PC-9 (cell line): ENCODE data around the gene SIRT2. TPM values are rescaled to one million over a fixed set of nuclear protein-coding genes. Genes with fewer than 3 reads are reported as not detected.

Experiments used
- BruUV-seq: library from RNA; stranded (reverse); fragments of 400-500 nt; replicated peaks from 2 replicates; lab custom pipeline; 2021; lab: Mats Ljungman, UMichigan
- CTCF ChIA-PET: fragments of 300-600 bp; sonication (Branson Sonifier 250); formaldehyde crosslinking; loops from one replicate; lab custom pipeline; 2022; ENCODE audit warnings: antibody characterized with exemption; lab: Charles Lee
- POLR2A ChIA-PET: fragments of 300-600 bp; sonication (Branson Sonifier 250); formaldehyde crosslinking; loops from one replicate; lab custom pipeline; 2022; ENCODE audit warnings: antibody characterized with exemption; ENCODE audit not compliant: unreplicated experiment; lab: Charles Lee
- DNase-seq, 2 experiments: peaks; one replicate each; pipeline versions ENCODE4 v3.0.0 to v3.0.0-alpha.2; 2015 to 2022; ENCODE audit warnings: mixed read lengths in 1 of 2
- H2AFZ ChIP-seq: fragments of 200-600 bp; sonication (generic); 2 replicates; pipeline ENCODE4 v1.8.1; 2017; ENCODE audit warnings: antibody characterized with exemption
- H3F3A ChIP-seq: fragments of 200-600 bp; sonication (generic); 2 replicates; pipeline ENCODE4 v1.8.1; 2017; ENCODE audit warnings: antibody characterized with exemption, mild to moderate bottlenecking, low read depth; ENCODE audit not compliant: insufficient read depth
- H3K27ac ChIP-seq: fragments of 200-600 bp; sonication (generic); 2 replicates; pipeline ENCODE4 v1.6.1; 2016; ENCODE audit warnings: mixed run types
- H3K27me3 ChIP-seq: fragments of 200-600 bp; sonication (generic); 2 replicates; pipeline ENCODE4 v1.6.1; 2016; ENCODE audit warnings: low read depth, mixed run types; ENCODE audit not compliant: insufficient read depth
- H3K36me3 ChIP-seq: fragments of 200-600 bp; sonication (generic); 2 replicates; pipeline ENCODE4 v1.6.1; 2016; ENCODE audit warnings: low read depth, mixed run types
- H3K4me1 ChIP-seq: fragments of 200-600 bp; sonication (generic); replicated peaks from 2 replicates; pipeline ENCODE4 v1.6.1; 2016; ENCODE audit warnings: mixed run types; ENCODE audit not compliant: insufficient read depth
- H3K4me2 ChIP-seq: fragments of 200-600 bp; sonication (generic); 2 replicates; pipeline ENCODE4 v1.6.1; 2017; ENCODE audit warnings: mixed run types
- H3K4me3 ChIP-seq: fragments of 200-600 bp; sonication (generic); 2 replicates; pipeline ENCODE4 v1.6.1; 2016; ENCODE audit warnings: mixed run types
- H3K79me2 ChIP-seq: fragments of 200-600 bp; sonication (generic); 2 replicates; pipeline ENCODE4 v1.6.1; 2017; ENCODE audit warnings: low read depth, mixed run types
- H3K9me2 ChIP-seq: fragments of 200-600 bp; sonication (generic); 2 replicates; pipeline ENCODE4 v1.8.1; 2017; ENCODE audit warnings: mild to moderate bottlenecking; ENCODE audit not compliant: insufficient read depth
- H3K9me3 ChIP-seq: fragments of 200-600 bp; sonication (generic); 2 replicates; pipeline ENCODE4 v1.8.1; 2016; ENCODE audit warnings: low read depth; ENCODE audit not compliant: insufficient read depth
- H4K20me1 ChIP-seq: fragments of 200-600 bp; sonication (generic); 2 replicates; pipeline ENCODE4 v1.8.1; 2017; ENCODE audit not compliant: insufficient read depth
- CTCF ChIP-seq: fragments of 200-600 bp; sonication (generic); conservative IDR thresholded peaks from 2 replicates; pipeline ENCODE4 v1.6.1; 2017; ENCODE audit warnings: mixed run types, antibody characterized with exemption, mild to moderate bottlenecking, moderate library complexity
- EZH2 ChIP-seq: fragments of 200-600 bp; sonication (generic); IDR thresholded peaks from 2 replicates; pipeline ENCODE4 v1.8.0; 2017; ENCODE audit warnings: antibody characterized with exemption, low read depth
- intact Hi-C: fragments of 100-400 bp; cut with micrococcal nuclease; formaldehyde crosslinking; loops from one replicate; pipeline ENCODE4 v1.10.0; 2022; ENCODE audit not compliant: unreplicated experiment
- total RNA-seq: library from RNA; stranded (reverse); gene quantifications from 2 replicates; pipeline ENCODE4 v1.2.3, GENCODE V29; 2021

SIRT2 gene
- total RNA-seq, 1 experiment from 2014 or later: 32.9 TPM

GRCh38 chr19:38834104-38834490 lies 65.3 kb downstream of the SIRT2 start:
- Histone ChIP-seq H3K9me2 (no peaks in the 10 kb centered on the region), H3K36me3 (peaks cover 22% of the 10 kb centered on the region), H3K4me1 (peaks cover 83% of the 10 kb centered on the region), H3K27ac (peak overlapping the region; percentile 98; the same call in 1 of the 2 replicates), H4K20me1 (no peaks in the 10 kb centered on the region), H3K4me3 (no peak overlapping the region), H2AFZ (no peak overlapping the region), H3K4me2 (no peak overlapping the region), H3K27me3 (no peaks in the 10 kb centered on the region), H3K9me3 (no peaks in the 10 kb centered on the region), H3F3A (peaks cover 83% of the 10 kb centered on the region), H3K79me2 (peaks cover 30% of the 10 kb centered on the region)
- intact Hi-C loops: loop anchor here (5.0 to 10.0 kb wide), 3 partner anchors 37 to 429 kb away; partner anchors contain the start of genes FAM98C and FBXO27
- ChIA-PET CTCF (no interaction called here), POLR2A (interaction anchor here (0.7 kb wide), 1 partner anchor 29 kb away, joined by 12 read pairs; no protein-coding TSS in a partner anchor)
- TF ChIP-seq CTCF: no peak
- TF ChIP-seq EZH2: no peak
- no TSS peak for BruUV-seq
- DNase-seq: no peak

- peak overlapping the region; percentile 78; the same call in 1 of the 2 replicates for H3K4me2 ChIP-seq
- BruUV-seq: no TSS peak
- POLR2A ChIA-PET: interaction anchor here (0.7 kb wide), 1 partner anchor 199 kb away, joined by 4 read pairs; no protein-coding TSS in a partner anchor
- peaks cover 86% of the 10 kb centered on the region for H3K4me1 ChIP-seq
- H3K9me3 ChIP-seq: no peaks in the 10 kb centered on the region
- H3K79me2 ChIP-seq: peaks cover 30% of the 10 kb centered on the region
- H3K36me3 ChIP-seq: peaks cover 21% of the 10 kb centered on the region
- H3K27me3 ChIP-seq: no peaks in the 10 kb centered on the region
- CTCF ChIA-PET: interaction anchor here (0.6 to 0.7 kb wide), 2 partner anchors 109 to 116 kb away, joined by 5 to 6 read pairs; no protein-coding TSS in a partner anchor
- H2AFZ ChIP-seq: no peak overlapping the region
- TF ChIP-seq EZH2 (no peak), CTCF (no peak)
- H3K27ac ChIP-seq: peak overlapping the region; percentile 98
- no peak overlapping the region for H3K4me3 ChIP-seq
- H4K20me1 ChIP-seq: no peaks in the 10 kb centered on the region
- peaks cover 79% of the 10 kb centered on the region for H3F3A ChIP-seq
- no peaks in the 10 kb centered on the region for H3K9me2 ChIP-seq
- intact Hi-C loops: loop anchor here (5.0 to 10.0 kb wide), 3 partner anchors 36 to 428 kb away; partner anchors contain the start of genes FAM98C and FBXO27
- DNase-seq: no peak
These were observed 66.4 kb downstream of the SIRT2 start for GRCh38 chr19:38833092-38833425.

- peaks cover 60% of the 10 kb centered on the region for H3F3A ChIP-seq
- POLR2A ChIA-PET: interaction anchor here (0.5 to 1.4 kb wide), 12 partner anchors 38 to 564 kb away, joined by 3 to 22 read pairs (median 7); partner anchors contain the start of genes ACTN4 and EIF3K
- intact Hi-C loops: loop anchor here (1.0 to 10.0 kb wide), 9 partner anchors 20 to 572 kb away; partner anchors contain the start of genes FAM98C, FBXO27, MRPS12 and SARS2
- TF ChIP-seq CTCF: no peak
- no peak for TF ChIP-seq EZH2
- H3K27me3 ChIP-seq: no peaks in the 10 kb centered on the region
- H3K9me3 ChIP-seq: no peaks in the 10 kb centered on the region
- CTCF ChIA-PET: interaction anchor here (0.5 to 0.7 kb wide), 3 partner anchors 24 to 187 kb away, joined by 3 to 6 read pairs (median 3); no protein-coding TSS in a partner anchor
- peaks cover 67% of the 10 kb centered on the region for H3K4me1 ChIP-seq
- peak overlapping the region; percentile 60 for H3K4me3 ChIP-seq
- peak; percentile 96 to 100 for DNase-seq
- H4K20me1 ChIP-seq: no peaks in the 10 kb centered on the region
- H3K9me2 ChIP-seq: no peaks in the 10 kb centered on the region
- TSS peak; percentile 43 for BruUV-seq
- peak overlapping the region; percentile 98 for H3K27ac ChIP-seq
- peak overlapping the region; percentile 78 for H3K4me2 ChIP-seq
- peaks cover 20% of the 10 kb centered on the region for H3K79me2 ChIP-seq
- H2AFZ ChIP-seq: peak overlapping the region; percentile 58; the same call in 1 of the 2 replicates
- peaks cover 9% of the 10 kb centered on the region for H3K36me3 ChIP-seq
These were observed 68.2 kb downstream of the SIRT2 start for GRCh38 chr19:38831142-38831605.
